HG03095 (cell line): Measurements from ENCODE around the gene TXNDC16.
A peak's percentile ranks its signal among the peaks of the same experiment; 100 is the strongest.
"Not testable (repeated sequence)": the region's sequence is repeated elsewhere in the genome, so short reads cannot be mapped to it uniquely, and the experiment has no call there.

ENCODE experiments used
- ATAC-seq: cut with Tn5 transposase; IDR thresholded peaks from one replicate; pipeline ENCODE4 v1.9.1; 2021; ENCODE audit warnings: moderate library complexity; ENCODE audit not compliant: unreplicated experiment

The TXNDC16 gene, protein sequence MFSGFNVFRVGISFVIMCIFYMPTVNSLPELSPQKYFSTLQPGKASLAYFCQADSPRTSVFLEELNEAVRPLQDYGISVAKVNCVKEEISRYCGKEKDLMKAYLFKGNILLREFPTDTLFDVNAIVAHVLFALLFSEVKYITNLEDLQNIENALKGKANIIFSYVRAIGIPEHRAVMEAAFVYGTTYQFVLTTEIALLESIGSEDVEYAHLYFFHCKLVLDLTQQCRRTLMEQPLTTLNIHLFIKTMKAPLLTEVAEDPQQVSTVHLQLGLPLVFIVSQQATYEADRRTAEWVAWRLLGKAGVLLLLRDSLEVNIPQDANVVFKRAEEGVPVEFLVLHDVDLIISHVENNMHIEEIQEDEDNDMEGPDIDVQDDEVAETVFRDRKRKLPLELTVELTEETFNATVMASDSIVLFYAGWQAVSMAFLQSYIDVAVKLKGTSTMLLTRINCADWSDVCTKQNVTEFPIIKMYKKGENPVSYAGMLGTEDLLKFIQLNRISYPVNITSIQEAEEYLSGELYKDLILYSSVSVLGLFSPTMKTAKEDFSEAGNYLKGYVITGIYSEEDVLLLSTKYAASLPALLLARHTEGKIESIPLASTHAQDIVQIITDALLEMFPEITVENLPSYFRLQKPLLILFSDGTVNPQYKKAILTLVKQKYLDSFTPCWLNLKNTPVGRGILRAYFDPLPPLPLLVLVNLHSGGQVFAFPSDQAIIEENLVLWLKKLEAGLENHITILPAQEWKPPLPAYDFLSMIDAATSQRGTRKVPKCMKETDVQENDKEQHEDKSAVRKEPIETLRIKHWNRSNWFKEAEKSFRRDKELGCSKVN

DNA sequence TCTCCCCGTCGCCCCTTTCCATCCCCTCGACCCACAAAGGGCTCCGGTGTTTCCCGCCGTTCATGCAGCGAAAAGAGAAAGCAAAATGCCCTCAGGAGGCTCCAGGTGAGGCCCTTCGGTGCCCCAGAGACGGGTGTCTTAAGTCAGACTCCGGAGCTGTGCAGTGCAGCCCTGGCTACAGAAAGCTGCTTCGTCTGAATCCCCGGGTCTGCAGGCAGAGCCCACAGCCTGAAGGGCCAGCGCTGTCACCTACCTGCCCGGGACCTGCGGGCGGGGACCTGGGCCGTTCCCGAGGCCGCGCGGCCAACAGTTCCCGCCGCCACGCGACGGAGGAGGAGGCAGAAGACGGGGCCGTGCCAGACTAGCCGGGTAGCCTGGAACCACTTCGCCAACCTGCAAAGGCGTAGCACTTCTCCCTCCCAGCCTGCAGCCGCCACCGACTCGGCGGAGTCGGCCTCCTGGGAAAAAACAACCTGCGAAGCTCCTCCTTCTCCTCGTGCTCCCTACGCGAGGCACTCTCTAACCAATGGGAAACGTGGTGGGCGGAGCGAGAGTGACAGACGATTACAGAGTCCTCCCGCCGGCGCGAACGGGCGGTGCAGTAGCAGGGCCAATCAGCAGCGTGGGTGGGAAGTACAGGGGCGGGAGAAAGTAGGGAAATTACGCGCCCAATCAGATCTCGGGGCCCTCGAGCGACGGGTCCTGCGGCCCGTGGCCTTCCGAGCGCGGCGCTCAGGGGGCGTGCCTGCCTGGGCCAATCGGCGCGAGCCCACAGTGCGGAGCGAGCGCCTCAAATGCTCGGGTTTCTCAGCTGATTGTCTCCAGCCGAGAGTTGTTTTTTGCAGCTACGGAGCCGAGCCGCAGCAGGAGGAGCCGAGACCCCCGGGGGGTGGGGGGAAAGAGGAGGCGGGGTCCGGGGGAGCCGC is at the start of gene TXNDC16, which contains the start of gene GPR137C:
Gene TXNDC16 (minus strand): TSS at position 443 of the 926 bp plus-strand sequence. CDS start 8,948 bp downstream, outside the sequence.
Gene GPR137C (plus strand): TSS at position 774 of the 926 bp plus-strand sequence. CDS start 312 bp downstream, outside the sequence.
- peak; percentile 94 for ATAC-seq

- ATAC-seq: no peak
Observed at GRCh38 chr14:52599974-52600373, 47.7 kb upstream of the TXNDC16 start.

- no peak for ATAC-seq
Observed at GRCh38 chr14:52598568-52598967, 46.3 kb upstream of the TXNDC16 start.

DNA sequence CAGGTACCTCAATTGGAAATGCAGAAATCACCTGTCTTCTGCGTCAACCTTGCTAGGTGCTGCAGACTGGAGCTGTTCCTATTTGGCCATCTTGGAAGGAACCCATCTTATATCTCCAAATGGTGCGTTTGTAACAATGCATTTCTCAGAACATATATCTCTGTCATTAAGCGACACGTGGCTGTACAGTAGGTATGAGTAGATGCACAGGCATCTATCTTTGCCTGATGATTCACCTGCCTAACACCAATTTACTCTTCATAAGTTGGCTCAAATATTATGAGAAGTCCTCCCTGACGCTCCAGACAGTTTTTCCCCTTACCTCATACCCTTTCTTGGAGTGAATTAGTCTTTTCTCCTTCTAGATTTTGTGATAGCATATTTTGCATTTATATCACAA is 44.6 kb upstream of the TXNDC16 start:
- no peak for ATAC-seq

DNA sequence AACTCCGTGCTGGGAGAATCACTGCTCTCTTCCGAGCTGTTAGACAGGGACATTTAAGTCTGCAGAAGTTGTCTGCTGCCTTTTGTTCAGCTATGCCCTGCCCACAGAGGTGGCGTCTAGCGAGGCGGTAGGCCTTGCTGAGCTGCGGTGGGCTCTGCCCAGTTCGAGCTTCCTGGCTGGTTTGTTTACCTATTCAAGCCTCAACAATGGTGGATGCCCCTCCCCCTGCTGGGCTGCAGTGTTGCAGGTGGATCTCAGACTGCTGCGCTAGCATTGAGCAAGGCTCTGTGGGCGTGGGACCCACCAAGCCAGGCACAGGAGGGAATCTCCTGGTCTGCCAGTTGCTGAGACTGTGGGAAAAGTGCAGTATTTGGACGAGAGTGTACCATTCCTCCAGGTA is 44.0 kb upstream of the TXNDC16 start:
- ATAC-seq: no peak

DNA sequence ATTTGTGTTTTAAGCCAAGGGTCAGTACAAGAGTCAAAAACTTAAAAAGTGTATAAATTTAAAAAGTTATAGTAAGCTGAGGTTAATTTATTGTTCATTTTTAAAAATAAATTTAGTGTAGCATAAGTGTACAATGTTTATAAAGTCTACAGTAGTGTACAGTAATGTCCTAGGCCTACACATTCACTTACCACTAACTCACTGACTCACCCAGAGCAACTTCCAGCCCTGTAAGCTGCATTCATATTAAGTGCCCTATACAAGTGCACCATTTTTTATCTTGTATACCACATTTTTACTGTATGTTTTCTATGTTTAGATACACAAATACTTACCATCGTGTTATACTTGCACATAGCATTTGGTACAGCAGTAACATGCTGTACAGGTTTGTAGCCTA is 38.0 kb upstream of the TXNDC16 start:
- ATAC-seq: no peak

DNA sequence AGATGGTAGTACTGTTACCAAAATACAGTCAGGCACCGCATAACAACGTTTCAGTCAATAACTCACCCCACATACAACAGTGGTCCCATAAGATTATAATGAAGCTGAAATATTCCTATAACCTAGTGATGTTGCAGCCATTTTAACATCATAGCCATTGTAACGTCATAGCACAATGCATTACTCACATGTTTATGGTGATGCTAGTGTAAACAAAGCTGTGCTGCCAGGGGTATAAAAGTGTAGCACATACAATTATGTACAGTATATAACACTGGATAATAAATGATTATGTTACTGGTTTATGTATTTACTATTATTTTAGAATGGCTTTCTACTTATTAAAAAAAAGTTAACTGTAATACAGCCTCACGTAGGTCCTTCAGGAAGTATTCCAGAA is 37.3 kb upstream of the TXNDC16 start:
- no peak for ATAC-seq

GRCh38 chr14:52583544-52583943 is 31.2 kb upstream of the TXNDC16 start:
- ATAC-seq: no peak

GRCh38 chr14:52575858-52576257 is 23.6 kb upstream of the TXNDC16 start:
- no peak for ATAC-seq

DNA sequence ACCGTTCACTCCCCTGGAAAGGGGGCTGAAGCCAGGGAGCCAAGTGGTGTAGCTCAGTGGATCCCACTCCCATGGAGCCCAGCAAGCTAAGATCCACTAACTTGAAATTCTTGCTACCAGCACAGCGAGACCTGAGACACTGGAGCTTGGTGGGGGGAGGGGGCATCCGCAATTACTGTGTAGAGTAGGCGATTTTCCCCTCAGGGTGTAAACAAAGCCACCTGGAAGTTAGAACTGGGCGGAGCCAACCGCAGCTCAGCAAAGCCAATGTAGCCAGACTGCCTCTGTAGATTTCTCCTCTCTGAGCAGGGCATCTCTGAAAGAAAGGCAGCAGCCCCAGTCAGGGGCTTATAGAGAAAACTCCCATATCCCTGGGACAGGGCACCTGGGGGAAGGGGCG is 16.1 kb upstream of the TXNDC16 start:
- not testable (repeated sequence) for ATAC-seq

GRCh38 chr14:52563120-52563519 is 10.8 kb upstream of the TXNDC16 start:
- no peak for ATAC-seq

GRCh38 chr14:52558688-52559087 is 6.4 kb upstream of the TXNDC16 start:
- ATAC-seq: no peak

- no peak for ATAC-seq
Observed at GRCh38 chr14:52553671-52554575, 1.6 kb upstream of the TXNDC16 start.

DNA sequence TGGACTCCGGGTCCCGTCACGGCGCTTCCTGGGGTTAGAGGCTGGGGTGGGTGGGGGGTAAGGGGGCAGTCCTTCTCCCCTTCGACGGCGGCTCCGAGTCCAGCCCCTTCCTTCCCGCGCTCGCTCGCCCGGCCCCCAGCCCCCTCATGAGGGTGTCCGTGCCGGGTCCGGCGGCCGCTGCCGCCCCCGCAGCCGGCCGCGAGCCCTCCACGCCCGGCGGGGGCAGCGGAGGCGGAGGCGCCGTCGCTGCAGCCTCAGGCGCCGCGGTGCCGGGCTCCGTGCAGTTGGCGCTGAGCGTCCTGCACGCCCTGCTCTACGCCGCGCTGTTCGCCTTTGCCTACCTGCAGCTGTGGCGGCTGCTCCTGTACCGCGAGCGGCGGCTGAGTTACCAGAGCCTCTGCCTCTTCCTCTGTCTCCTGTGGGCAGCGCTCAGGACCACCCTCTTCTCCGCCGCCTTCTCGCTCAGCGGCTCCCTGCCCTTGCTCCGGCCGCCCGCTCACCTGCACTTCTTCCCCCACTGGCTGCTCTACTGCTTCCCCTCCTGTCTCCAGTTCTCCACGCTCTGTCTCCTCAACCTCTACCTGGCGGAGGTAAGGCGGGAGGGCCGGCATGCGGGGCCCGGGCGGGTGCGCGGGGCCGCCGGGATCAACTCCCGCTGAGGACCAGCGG is 831 bp upstream of the TXNDC16 start:
- ATAC-seq: peak; percentile 10

- ATAC-seq: no peak
Observed at GRCh38 chr14:52551696-52552062, 626 bp downstream of the TXNDC16 start.

GRCh38 chr14:52551205-52551604 is 1.1 kb downstream of the TXNDC16 start:
- no peak for ATAC-seq

DNA sequence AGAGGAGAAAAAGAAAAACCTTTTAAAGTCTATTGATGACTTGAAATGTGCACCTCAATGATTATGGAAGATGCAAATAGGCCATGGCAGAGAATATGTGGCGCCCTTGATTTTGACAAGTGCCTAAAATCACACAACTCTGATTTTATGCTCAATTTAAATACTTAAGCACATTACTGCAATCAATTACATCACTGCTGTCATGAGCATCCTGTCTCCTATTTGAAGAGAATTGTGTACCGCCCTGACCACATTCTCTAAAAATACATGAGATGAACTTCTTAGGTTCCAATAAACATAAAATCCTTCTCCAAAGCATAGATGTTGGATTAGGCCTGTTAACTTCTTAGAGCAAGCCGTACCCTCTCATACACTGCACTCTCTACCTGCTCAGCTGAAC is 1.6 kb downstream of the TXNDC16 start:
- ATAC-seq: no peak

GRCh38 chr14:52547526-52547925 is 4.8 kb downstream of the TXNDC16 start:
- ATAC-seq: no peak

DNA sequence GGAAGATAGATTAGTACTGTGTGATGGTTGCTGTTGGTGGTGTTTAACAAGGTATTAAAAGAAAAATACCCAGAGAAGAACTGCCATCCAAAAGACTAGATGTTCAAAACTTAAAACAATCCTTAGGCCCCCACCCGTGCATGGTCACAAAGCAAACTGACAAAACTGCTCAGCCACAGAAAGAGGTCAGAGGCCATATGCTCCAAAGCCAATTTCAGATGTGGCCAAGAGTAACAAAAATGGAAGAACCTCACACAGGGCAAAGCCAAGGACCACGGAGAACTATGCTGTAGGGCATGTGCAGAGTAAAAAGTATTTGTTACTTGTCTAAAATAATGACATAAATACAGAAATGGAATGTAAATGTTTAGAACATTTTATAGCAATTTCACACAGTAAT is 5.3 kb downstream of the TXNDC16 start:
- ATAC-seq: no peak
